Hepatic stellate cell (primary cell): ENCODE results near the gene NUP93.
"Not testable (repeated sequence)": the region's sequence is repeated elsewhere in the genome, so short reads cannot be mapped to it uniquely, and the experiment has no call there.

Source experiments
- DNase-seq: peaks from one replicate; pipeline ENCODE4 v3.0.0; 2011; ENCODE audit warnings: low spot score

NUP93 gene

DNA sequence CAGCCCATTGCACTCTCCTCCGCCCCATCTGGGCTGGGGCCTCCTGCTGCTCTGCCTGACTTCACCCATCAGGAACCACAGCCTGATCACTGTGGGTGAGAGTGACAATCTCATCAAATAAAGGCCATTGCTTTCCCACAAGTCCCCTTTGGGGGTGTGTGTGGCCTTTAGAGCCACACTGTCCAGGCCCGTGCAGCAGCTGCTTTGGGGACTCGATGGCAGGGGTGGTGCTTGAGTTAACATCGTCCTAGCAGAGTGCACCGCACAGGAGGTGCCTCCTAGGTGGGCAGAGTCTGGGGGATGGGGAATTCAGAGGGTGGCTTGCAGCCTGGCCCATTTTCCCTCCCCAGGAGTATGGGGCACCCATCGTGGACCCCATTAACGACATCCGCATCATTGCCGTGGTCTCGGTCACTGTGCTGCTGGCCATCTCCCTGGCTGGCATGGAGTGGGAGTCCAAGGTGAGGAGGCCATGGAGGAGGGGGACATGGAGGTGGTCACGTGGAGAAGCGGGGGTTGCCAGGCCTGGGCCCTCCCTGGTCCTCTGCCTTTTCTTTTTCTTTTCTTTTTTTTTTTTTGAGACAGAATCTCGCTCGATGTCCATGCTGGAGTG is 140.5 kb downstream of the NUP93 start:
- no peak for DNase-seq

DNA sequence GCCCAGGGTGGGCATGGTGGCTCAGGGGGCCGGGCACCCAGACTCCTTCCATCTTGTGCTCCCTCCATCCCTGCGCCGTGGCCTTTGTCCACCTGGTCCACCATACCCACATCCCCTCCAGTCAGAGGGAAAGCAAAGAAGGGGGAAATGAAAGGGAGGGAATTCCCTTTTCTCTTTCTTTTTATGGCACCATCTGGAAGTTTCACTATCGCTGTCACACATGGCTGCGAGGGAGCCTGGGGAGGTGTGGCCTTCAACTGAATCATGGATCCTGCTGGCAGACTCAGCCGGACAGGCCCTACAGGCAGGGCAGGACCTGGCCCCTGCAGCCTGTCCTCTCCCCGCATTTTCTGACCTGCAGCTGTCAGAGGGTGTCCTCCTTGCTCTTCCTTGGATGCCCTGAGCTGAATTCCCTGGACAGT is 141.3 kb downstream of the NUP93 start:
- DNase-seq: peak; percentile 82

DNA sequence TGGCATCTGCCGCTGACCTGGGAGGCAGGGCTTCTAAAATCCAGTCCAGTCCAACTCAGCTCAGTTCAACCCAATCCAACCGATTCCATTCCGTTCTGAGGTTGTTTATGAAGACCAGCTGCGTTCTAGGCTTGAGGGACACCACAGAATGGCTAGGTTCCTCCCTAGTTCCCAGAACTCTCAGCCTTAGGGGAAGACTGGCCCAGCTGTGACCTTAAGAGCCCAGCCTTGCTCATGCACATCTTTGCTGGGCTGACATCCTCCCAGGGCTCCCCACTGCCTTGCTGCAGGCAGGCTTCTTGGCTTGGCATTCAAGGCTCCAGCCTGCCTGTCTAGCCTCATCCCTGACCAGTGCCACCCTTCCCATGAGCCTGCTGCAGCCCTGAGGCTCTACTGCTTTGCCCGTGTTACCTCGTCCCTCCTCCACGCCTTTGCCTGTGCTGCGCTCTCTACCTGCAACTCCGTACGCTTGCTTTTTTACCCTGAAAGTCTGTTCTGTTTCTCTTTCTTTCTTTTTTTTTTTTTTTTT is 143.0 kb downstream of the NUP93 start:
- DNase-seq: no peak

DNA sequence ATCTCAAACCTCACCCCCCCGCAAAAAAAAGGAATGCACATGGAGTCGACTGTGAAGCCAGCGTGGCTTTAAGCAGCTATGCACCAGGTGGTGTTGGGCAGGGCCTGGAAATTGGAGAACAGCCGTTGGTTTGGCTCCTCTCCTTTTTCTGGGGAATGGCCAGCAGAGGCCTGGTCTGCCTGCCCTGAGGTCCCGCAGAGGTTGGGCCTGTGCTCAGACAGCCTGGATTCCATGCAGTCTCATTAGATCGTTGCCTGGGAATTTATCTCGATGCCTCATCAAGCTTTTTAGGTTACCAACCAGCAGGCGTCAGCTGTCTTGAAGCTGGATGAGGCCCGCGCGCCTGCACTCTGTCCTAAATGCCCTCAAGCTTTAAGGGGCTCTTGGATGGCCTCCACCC is 144.9 kb downstream of the NUP93 start:
- no peak for DNase-seq

DNA sequence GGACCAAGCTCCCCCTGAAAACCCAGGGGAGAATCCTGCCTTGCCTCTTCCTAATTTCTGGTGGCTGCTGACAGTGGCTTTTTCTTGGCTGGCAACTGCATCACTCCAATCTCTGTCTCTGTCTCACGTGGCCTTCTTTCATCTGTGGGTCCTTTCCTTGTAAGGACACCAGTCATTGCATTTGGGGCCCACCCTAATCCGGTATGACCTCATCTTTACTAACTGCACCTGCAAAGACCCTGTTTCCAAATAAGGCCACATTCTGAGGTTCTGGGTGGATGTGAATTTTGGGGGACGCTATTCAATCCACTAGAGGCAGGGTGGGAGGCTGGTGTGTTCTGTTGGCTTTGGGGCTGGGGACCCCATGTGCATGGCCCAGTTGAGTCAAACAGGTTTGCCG is 146.1 kb downstream of the NUP93 start:
- DNase-seq: no peak

DNA sequence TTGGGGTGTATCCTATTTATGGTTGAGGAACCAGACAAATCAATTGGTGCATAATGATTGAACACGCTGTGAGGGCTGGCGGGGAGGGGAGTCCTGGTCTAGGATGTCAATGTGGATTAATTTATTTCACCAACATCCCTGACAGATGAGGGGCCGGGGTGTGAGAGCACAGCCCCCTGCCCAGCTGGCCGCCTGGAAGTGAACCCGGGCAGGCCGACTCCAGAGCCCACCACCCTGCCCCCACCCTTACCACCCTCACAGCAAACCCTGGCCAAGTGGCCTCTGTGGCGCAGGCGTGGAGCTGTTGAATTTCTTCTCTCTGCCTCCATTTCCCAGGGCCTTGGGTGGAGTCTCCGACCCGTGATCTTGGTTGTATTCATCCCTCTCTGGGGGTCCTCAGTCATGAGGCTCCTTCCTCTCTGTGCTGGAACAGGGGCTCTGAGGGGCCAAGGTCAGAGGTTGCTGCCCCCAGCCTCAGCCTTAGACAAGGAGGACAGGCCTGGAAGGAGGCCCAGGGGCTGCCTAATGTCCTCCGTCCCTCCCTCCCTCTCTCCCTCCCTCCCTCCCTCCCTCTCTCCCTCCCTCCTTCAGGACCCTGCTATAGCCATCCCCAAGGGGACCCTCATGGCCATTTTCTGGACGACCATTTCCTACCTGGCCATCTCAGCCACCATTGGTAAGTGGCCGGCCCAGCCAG is 147.7 kb downstream of the NUP93 start:
- no peak for DNase-seq

DNA sequence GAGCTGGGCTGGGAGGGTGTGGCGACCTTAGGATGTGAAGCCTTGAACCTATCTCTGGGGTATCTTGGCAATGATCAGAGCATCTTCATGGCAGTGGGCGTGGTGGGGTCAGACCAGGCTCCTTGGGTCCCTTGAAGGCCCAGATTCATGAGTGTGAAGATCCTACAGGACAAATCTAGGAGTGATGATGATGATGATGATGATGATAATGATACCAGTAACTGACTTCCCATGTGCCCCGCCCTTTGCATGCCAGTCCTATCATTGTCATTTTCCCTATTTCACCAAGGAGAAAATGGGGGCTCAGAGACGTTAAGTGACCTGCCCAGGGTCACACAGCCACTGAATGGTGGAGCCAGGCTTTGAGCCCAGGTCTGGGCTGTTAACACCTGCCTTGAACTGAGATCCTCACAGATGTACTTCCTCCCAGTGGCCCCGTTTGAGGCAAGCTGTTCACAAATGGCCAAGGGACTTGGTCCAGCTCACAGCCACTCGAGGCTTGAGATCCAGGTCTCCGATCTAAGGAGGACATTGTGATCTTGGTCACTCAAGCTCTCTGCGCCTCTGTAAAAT is 148.4 kb downstream of the NUP93 start:
- DNase-seq: no peak

DNA sequence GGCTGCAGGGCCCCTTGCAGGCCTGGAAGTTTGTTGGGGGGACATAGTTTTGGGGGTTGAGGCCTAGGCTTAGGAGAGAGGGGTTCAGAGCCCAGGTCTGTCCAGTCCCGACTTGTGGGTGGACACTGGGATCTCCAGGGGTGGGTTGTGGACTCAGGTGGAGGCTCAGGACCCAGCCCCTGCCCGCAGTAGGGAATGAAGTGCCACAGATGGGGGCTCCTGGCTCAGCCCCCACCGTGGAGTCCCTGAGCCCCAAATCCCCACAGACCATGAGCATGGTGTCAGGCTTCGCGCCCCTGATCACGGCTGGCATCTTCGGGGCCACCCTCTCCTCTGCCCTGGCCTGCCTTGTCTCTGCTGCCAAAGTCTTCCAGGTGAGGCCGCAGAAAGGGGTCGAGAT is 149.3 kb downstream of the NUP93 start:
- DNase-seq: no peak

DNA sequence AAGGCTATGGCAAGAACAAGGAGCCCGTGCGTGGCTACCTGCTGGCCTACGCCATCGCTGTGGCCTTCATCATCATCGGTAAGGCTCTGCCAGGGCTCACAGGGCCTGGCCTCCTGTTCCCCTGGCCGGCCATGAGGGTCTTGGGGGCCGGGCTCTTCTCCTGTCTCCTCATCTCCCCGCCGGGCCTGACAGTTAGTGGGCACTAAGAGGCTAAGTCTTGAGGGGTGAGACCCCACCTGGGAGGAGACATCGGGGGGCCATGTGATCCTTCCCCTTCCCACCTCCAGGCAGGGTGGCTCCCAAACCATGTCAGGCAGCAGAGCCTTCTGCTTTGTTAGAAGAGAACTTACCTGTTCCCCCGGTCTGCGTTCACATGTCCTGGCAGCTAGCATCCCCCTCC is 150.2 kb downstream of the NUP93 start:
- DNase-seq: no peak

DNA sequence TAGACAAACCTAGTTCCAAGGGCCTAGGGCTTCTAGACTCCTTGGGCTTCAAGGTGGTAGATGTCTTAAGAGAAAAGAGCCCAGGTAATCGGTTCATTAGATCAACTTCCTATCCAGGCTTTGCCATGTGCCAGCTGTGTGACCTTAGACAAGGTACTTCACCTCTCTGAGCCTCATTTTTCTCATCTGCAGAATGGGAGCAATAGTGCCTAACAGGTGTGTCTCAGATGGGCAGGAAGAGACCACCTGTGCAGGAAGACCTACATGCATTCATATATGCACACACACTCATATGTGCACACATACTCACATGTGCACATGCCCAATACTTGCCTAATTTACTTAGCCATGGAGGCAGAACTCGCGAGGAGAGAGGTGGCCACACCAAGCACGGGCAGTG is 150.8 kb downstream of the NUP93 start:
- no peak for DNase-seq

DNA sequence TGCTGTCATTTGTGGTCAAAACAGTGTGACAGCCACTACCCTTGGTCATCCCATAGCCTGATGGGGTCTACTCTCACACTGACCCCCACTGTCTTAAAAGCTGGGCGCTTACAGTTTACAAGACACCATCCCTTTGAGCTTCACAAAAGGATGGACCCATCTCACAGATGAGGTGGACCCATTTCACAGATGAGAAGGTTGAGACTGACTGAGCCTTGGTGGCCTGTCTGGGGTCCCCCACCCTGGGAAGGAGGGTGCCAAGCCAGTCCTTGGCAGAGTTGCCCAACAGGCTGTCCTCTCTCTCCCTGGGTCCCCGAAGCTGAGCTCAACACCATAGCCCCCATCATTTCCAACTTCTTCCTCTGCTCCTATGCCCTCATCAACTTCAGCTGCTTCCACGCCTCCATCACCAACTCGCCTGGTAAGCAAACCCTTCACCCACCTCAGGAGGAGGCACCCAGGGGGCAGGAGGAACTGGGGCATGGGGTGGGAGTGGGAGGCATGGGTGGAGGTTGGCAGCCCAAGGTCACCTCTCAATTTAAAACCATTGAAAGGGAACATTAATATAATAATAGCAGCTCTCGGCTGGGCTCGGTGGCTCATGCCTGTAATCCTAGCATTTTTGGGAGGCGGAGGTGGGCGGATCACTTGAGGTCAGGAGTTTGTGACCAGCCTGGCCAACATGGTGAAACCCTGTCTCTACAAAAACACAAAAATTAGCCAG is 152.3 kb downstream of the NUP93 start:
- DNase-seq: no peak

DNA sequence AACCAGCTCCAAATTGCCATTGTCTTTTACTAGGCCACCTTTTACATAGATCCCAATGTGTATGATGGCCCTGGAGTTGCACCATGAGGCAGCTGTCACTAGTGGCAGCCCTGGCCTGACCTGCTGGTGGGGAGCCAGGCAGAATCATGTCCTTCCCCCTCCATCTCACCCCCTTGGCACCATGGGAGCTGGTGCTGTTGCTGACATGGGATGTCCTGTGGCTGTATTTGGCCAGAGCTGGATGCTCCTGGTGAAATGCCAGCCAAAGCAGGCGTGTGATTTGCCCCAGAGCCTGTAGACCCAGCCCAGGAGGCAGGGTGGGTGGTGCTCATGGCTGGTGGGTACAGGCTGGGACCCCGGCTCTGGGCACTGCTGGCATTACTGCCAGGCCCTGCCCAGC is 153.7 kb downstream of the NUP93 start:
- no peak for DNase-seq

DNA sequence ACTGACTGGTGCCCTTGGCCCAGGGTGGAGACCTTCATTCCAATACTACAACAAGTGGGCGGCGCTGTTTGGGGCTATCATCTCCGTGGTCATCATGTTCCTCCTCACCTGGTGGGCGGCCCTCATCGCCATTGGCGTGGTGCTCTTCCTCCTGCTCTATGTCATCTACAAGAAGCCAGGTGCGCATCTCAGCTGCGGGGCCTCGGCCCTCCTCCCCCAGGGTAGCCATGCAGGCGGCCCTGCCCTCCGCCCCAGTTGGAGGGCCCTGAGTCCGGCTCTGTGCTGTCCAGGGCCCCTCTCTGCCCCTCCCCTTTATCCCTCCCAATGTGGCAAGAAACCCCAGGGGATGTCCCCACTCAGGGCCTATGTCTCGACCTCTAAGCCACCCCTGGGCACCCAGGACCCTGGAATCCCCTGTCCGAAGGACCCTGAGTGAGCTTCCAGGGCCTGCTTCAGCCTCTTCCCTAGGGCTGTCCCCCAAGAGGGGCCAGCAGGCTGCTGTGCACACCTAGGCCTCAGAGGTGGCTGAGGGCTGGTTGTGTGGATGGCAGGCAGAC is 154.2 kb downstream of the NUP93 start:
- no peak for DNase-seq

DNA sequence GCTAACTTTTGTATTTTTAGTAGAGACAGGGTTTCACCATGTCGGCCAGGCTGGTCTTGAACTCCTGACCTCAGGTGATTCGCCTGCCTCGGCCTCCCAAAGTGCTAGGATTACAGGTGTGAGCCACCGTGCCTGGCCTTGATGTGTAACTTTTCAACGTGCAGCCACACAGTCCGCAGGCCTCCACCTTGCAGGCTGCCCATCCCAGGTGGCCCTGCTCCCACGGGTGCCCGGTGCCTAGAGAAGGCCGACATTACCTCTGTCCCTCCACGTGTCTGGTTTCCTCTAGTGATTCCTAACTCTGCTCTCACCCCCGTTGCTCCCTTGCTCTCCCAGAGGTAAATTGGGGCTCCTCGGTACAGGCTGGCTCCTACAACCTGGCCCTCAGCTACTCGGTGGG is 155.0 kb downstream of the NUP93 start:
- not testable (repeated sequence) for DNase-seq

DNA sequence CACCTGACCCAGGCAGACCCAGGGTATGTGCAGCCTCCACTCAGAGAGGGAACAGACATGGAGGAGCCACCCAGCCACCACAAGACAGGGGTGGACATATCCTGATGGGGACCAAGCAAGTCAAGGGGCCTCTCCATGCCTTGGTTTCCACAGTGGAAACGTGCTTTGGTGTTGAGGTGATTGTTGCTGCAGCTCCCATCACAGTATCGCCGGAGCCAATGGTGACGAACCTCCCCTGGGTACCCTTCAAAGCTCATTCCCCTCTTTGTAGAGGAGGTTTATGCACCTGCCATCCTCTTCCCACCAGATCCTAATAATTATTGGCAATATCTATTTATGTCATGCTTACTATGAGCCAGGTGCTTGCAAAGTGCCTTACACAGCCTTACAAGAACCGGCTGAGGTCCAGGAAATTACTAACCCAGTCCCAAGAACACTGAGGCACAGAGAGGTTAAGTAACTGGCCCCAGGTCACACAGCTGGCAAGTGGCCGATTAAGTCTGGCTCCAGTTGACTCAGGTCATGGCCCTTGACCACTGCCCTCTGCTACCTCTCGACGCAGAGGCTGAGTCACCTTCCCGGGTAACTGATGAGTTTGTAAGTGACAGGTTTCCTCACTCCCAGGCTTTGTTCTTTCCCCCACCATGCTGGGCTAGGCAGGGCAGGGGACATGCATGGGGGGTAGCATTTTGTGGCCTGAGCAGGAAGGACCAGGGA is 155.7 kb downstream of the NUP93 start:
- DNase-seq: no peak

DNA sequence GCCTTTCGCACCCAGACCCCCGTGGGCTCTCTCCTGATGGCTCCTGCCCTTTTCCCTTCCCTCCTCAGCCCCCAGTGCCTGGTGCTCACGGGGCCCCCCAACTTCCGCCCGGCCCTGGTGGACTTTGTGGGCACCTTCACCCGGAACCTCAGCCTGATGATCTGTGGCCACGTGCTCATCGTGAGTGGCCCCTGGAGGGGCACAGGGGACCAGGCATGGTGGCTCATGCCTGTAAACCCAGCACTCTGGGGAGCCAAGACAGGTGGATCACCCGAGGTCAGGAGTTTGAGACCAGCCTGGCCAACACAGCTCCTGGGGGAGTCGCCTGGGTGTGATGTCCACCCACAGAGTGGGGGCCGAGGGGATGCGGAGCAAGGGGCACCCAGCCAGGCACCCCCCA is 156.4 kb downstream of the NUP93 start:
- DNase-seq: no peak

DNA sequence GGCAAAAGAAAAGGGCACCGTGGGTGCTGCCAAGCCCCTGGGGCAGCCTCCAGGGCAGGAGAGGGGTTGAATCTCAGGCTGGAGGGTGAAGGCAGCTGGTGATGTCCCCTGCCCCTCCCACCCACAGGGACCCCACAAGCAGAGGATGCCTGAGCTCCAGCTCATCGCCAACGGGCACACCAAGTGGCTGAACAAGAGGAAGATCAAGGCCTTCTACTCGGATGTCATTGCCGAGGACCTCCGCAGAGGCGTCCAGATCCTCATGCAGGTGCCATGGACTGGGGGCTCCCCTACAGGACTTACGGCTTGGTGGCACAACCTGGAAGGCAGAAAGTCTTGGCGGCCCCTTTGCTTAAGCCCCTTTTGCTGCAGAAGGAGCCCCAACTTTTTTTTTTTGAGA is 156.9 kb downstream of the NUP93 start:
- no peak for DNase-seq

DNA sequence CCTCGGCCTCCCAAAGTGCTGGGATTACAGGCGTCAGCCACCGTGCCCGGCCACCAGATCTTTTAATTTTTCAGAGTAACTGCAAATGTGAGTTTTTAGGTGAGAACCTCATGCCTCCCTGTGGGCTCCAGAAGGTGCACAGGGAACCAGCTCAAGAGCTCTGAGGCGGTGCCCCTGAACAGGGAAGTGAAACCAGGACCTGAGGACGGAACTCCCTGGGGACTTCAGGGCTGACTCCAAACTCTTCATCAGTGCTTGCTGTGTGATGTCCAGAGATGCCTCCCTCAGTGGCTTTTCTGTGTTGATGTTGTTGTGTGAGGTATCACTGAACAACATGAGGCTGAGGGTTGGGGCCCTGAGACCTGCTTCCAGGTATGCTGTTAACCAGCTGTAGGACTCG is 158.9 kb downstream of the NUP93 start:
- DNase-seq: no peak

DNA sequence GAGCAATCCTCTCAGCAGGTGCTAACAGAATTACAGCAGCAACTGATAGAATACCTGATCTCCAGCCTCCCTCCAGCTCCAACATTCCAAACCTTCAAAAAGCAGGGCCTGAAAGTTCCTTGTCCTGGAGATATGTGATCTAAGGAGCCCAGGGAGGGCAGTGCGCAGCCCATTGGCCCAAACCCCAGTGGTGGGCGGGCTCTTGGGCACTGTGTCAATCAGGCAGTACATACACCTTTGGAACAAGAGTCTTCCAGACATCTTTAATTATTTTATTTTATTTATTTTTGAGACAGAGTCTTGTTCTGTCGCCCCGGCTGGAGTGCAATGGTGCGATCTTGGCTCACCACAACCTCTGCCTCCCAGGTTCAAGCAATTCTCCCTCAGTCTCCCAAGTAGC is 159.3 kb downstream of the NUP93 start:
- DNase-seq: no peak

DNA sequence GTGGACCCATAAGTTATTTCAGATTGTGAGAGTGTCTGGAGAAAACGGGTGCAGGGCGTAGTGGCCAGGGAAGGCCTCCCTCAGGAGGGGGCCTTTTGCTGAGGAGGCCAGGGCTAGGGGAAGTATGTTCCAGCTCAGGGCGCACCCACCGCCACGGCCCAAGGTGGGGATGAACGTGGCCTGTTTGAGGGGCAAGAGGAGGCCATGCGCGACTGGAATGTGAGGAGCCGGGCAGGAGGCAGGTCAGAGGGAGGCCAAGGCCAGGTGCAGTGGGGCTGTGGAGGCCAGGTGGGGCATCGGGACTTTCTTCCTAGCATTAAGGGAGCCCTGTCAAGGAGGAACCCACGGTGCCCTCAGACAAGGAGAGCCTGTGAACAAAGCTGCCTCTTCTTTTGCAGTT is 161.8 kb downstream of the NUP93 start:
- no peak for DNase-seq

DNA sequence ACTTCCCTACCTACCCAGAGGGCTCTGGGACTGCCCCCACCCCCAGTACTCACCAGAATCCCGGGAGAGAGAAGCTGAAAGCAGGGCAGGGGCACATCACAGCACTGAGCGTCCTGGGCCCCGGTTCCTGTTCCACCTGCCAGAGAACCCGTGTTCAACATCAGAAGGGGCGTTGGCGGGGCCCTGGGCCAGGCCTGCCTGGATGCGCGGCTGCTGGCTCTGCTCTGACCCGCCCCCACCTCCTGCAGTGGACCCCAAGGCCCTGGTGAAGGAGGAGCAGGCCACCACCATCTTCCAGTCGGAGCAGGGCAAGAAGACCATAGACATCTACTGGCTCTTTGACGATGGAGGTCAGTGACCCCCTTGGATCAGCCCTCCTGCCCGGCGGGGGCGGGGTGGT is 162.8 kb downstream of the NUP93 start:
- no peak for DNase-seq

DNA sequence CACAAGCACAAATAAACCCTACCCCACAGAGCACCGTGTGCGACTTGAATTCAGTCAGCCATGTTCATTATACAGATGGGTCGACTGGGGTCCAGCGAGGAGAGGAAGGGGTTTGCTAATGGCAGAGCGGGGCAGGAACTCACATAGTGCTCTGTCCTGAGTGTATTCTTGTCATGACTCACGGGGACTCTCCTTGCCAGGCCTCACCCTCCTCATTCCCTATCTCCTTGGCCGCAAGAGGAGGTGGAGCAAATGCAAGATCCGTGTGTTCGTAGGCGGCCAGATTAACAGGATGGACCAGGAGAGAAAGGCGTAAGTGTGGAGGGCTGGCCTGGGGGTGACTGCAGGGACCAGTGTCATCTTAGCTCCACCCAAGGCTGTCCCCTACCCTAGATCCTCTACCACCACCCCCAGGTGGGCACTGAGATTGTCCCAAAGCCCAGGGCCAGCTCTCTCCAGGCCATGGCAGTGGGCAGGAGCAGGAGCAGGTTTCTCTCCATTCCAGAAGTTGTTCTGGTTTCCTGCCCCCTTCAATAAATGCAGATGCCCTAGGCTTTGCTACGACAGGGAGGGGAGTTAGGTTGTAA is 164.5 kb downstream of the NUP93 start:
- no peak for DNase-seq
